Activated CD8-positive, alpha-beta memory T cell treated with anti-CD3 and anti-CD28 coated beads for 24 hours (primary cell): ENCODE measurements around the gene MORN1.
A peak's percentile ranks its signal among the peaks of the same experiment; 100 is the strongest.

Experiments used
- DNase-seq: peaks from one replicate; pipeline ENCODE4 v3.0.0-alpha.2; 2020

Gene MORN1

GRCh38 chr1:2391041-2391930 is at the start of gene MORN1, which contains the start of gene RER1:
Gene MORN1, minus strand, starts transcription at chr1:2391554. Its CDS starts 21 bp downstream, at chr1:2391533.
Gene RER1, plus strand, starts transcription at chr1:2391841. Its CDS starts 3,950 bp downstream, at chr1:2395791.
- DNase-seq: peak; percentile 98

DNA sequence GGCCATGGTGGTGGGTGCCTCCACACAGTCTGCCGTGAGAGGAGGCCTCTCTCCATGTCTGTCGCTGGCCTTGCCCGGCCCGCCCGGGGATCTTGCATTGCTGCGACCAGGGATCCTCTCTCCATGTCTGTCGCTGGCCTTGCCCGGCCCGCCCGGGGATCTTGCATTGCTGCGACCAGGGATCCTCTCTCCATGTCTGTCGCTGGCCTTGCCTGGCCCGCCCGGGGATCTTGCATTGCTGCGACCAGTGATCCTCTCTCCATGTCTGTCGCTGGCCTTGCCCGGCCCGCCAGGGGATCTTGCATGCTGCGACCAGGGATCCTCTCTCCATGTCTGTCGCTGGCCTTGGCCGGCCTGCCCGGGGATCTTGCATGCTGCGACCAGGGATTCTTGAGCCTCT is 49.0 kb upstream of the MORN1 start:
- peak; percentile 64 for DNase-seq

DNA sequence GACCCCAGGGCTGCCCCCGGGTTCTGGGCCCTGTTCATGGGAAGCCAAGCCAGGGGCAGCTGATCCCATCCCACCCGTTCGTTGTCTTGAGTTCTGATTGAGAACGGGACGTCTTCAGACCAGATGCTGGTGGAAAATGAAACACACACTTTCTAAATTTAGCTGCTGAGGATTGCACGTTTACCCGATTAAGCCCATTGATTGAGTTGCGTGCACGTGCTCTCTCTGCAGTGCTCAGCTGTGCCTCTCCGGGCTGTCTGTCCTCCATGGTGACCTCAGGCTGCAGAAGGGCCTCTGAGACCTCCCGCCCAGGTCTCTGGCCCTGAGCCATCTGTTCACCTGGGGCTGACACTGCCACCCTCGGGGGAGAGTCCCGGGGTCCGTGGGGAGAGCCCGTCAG is 48.0 kb upstream of the MORN1 start:
- DNase-seq: no peak

DNA sequence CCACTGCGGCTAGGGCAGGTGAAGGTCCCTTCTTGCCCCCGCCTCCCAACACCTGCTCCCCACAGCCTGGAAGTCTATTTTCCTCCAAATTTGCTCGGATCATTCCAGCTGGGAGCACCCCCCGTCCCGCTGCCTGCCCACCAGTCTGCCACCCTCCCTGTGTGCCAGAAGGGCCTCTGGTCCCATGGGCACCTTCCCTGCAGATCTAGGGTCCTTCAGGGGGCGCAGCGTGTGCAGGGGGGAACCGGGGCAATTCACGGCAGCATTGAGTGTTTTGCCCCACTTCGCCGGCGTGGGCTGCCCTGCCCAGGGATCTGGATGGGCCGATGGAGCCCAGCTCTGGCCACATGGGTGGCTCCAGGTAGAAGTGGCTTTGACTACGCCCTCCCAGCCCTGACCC is 47.3 kb upstream of the MORN1 start:
- no peak for DNase-seq

DNA sequence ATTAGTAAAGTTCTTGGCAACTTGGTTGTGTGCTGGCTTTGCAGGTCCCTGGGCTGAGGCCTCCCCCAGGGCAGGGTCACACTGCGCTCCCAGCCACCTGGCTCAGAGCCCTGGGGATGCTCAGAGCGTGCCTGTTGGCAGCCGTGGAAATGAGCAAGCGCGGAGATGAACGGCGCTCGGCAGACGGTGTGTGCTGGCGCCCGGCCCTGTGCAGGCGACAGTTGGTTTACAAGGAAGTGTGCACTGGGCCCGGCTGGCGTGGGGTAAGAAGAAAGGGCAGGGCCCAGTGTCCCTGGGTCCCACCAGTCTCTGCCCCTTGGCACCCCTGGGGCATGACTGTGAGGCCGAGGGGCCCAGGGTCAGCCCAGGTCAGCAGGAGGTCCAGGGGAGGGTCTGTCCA is 46.7 kb upstream of the MORN1 start:
- no peak for DNase-seq

DNA sequence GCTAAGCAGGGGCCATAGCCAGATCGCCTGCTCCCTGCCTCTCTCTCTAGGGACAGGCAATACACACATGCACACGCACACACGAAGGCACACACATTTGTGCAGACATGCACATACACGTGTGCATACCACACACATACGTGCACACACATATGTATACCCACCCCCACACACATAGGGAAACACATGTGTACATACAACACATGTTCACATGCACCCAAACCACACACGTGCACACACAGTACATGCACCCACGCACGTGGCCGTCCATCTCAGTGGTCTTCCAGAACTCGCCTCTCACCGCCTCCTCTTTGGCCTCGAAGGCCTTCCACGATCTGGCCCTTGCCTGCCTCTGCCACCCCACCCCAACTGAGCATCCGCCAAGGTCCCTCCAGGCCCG is 46.3 kb upstream of the MORN1 start:
- no peak for DNase-seq

DNA sequence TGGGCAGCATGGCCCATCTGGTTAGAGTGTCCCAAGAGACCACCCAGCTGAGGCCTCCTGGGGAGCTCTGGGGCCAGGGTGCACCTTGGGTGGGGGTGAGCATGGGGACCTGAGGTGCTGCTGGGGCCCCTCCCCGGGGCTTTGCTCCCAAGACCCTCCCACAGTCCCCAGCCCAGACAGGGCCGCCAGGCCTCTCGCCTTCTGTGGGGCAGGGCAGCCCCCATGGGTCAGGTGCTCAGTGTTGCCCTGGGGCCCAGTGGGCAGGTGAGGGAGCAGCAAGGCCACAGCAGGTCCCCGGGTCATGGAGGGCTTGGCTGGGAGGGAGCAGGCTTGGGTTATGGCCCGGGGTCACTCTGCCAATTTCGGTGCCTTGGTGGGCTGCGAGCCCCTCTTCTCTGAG is 45.5 kb upstream of the MORN1 start:
- no peak for DNase-seq

DNA sequence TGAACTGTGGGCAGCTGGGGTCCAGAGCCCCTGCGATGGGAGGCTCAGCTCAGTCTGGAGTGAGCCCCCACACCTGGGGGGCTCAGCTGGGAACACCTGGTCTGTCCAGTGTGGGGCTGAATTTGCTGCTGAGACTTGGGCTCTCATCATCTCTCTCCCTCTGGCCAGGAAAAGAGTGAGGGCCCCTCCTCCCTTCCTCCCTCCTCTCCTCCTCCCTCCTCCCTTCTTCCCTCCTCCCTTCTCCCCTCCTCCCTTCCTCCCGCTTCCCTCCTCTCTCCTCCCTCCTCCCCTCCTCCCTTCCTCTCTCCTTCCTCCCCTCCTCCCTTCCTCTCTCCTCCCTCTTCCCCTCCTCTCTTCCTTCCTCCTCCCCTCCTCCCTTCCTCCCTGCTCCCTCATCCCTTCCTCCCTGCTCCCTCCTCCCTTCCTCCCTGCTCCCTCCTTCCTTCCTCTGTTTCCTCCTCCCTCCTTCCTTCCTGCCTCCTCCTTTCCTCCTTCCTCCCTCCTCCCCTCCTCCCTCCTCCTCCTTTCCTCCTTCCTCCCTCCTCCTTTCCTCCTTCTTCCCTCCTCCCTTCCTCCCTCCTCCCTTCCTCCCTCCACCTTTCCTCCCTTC is 44.5 kb upstream of the MORN1 start:
- no peak for DNase-seq

DNA sequence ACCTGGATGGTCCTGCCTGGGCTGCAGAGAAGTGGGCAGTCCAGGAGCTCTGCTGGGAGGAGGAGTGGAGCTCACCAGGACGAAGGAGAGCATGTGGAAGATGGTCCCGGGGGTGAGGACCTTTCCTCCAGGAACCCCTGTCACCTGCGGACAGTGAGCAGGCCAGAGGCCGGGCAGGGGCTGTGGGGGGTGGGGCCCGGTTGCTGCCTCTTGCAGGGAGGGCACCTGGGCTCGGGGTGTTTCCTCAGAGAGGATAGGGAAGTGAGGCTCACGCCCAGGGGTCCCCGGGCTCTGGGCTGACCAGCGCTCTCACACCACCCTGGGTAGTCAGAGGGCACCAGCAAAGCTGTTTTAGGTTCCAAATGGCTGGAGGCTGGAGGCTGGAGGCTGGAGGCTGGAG is 43.7 kb upstream of the MORN1 start:
- no peak for DNase-seq

- DNase-seq: no peak
Observed at GRCh38 chr1:2433936-2434655, 42.7 kb upstream of the MORN1 start.

- DNase-seq: no peak
Observed at GRCh38 chr1:2433196-2433595, 41.8 kb upstream of the MORN1 start.

DNA sequence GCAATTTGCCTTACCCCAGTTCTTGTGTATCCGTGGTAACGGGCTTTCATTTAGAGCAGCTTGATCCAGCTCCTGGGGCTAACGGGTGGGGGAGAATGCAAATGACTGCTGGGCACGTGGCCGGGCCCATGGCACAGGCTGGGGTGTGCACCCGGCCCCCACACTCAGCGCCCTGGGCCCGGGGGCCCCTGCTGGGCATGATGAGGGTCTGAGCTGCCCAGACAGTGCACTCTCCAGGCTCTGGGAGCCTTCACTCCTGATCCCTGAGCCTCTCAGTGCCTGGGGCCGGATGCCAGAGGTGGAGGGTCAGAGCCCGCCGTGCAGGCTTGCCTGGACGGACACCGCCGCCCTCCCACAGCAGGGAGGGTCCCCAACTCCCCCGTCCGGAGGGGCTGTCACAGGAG is 41.1 kb upstream of the MORN1 start:
- DNase-seq: no peak

DNA sequence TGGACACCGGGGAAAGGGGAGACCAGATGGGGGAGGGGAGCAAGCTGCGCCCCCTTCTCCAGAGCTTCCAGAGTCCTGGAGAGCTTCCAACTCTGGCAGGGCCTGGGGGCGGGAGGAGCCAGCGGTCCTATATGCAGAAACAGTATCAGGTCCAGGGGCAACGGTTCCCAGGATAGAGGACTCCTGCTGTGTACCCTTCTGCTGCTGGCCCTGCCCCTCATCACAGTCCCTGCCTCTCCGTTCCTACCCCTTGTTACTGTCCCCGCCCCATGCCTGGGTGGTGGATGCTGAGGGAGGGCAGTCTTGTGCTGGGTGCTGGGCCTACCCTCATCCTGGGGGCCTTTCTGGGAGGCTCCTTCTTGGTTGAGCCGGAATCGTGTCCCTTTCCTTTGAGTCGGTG is 40.2 kb upstream of the MORN1 start:
- no peak for DNase-seq

GRCh38 chr1:2431103-2431502 is 39.7 kb upstream of the MORN1 start:
- DNase-seq: no peak

- DNase-seq: no peak
Observed at GRCh38 chr1:2430592-2430973, 39.2 kb upstream of the MORN1 start.

- DNase-seq: no peak
Observed at GRCh38 chr1:2429780-2430591, 38.6 kb upstream of the MORN1 start.

GRCh38 chr1:2428490-2428889 is 37.1 kb upstream of the MORN1 start:
- no peak for DNase-seq

- DNase-seq: no peak
Observed at GRCh38 chr1:2427976-2428375, 36.6 kb upstream of the MORN1 start.

GRCh38 chr1:2427051-2427450 is 35.7 kb upstream of the MORN1 start:
- DNase-seq: no peak

DNA sequence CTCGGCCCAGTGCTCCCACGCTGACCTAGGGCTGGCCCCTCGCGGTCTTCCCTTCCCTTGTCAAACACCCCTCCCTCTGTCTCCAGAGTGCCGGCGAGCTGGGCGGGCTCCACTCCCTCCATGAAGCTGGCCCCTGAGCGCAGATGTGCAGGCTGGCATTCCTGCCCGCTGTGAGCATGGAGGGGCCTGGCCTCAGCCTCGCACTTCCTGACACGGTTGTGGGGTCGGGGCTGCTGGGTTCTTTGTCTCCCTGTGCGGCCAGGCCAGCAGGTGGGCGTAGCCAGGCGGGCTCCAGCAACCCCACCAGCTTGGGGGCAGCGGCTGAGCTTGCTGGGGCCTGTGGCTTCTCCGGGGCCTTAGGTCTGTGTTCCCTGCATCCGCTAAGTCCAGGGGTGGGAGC is 35.2 kb upstream of the MORN1 start:
- no peak for DNase-seq

GRCh38 chr1:2425892-2426291 is 34.5 kb upstream of the MORN1 start:
- DNase-seq: no peak

DNA sequence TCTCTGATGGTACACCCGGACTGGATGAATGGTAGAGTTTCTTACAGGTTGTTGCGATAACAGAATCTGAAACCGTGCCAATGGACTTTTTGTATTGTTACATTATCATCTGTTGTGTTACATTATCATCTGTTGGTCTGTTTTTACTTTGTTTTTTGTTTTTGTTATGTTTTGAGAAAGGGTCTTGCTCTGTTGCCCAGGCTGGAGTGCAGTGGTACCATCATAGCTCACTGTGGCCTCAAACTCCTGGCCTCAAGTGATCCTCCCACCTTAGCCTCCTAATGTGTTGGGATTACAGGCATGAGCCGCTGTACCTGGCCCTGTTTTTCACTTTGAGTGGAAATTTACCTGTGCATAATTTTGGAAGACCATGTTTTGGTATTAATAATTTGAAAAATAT is 31.2 kb upstream of the MORN1 start:
- no peak for DNase-seq

GRCh38 chr1:2419416-2419815 is 28.1 kb upstream of the MORN1 start:
- DNase-seq: no peak
